Renal cortex interstitium (tissue), 11 donors: ENCODE results near the gene WDR76. TPM values are rescaled to one million over a fixed set of nuclear protein-coding genes. Genes with fewer than 3 reads are reported as not detected.
A peak's percentile ranks its signal among the peaks of the same experiment; 100 is the strongest.
"Not testable (repeated sequence)": the region's sequence is repeated elsewhere in the genome, so short reads cannot be mapped to it uniquely, and the experiment has no call there.

ENCODE experiments used
- DNase-seq, 11 donors: peaks; one replicate each; pipeline ENCODE4 v3.0.0-alpha.2; 2013; ENCODE audit warnings: low read depth in 9 of 11, low spot score in 4 of 11; ENCODE audit errors: extremely low read depth in 1 of 11
- polyA plus RNA-seq, 3 donors: library from polyadenylated mRNA; unstranded; fragments of 120-200 nt; gene quantifications; one replicate each; pipeline ENCODE4 v1.2.1, GENCODE V29; 2013; ENCODE audit not compliant: insufficient read length in 3 of 3

Gene WDR76
- polyA plus RNA-seq, 3 donors: 12.2 to 18.1 (median 16.7) TPM

GRCh38 chr15:43808435-43808950, 18.3 kb upstream of the WDR76 start:
- DNase-seq: no peak

- DNase-seq: no peak
These were observed 17.7 kb upstream of the WDR76 start for GRCh38 chr15:43808960-43809678.

- DNase-seq: not testable (repeated sequence)
These were observed 11.7 kb upstream of the WDR76 start for GRCh38 chr15:43815064-43815463.

DNA sequence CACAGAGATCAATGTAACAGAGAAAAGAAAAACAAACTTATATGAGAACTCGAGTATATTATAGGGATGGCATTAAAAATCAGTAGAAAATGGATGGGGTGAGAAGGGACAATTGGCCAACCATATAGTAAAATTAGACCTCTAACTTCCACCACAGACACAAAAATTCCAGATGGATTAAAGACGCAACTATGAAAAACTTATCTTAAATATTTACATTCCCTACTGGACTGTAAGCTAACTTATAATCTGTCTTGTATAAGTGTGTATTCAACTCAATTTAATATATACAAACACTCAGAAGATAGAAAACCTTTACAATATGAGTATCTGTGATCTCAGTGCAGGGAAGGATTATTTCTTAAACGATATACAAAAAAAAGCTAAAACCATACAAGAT, 5.3 kb upstream of the WDR76 start:
- no peak for DNase-seq

DNA sequence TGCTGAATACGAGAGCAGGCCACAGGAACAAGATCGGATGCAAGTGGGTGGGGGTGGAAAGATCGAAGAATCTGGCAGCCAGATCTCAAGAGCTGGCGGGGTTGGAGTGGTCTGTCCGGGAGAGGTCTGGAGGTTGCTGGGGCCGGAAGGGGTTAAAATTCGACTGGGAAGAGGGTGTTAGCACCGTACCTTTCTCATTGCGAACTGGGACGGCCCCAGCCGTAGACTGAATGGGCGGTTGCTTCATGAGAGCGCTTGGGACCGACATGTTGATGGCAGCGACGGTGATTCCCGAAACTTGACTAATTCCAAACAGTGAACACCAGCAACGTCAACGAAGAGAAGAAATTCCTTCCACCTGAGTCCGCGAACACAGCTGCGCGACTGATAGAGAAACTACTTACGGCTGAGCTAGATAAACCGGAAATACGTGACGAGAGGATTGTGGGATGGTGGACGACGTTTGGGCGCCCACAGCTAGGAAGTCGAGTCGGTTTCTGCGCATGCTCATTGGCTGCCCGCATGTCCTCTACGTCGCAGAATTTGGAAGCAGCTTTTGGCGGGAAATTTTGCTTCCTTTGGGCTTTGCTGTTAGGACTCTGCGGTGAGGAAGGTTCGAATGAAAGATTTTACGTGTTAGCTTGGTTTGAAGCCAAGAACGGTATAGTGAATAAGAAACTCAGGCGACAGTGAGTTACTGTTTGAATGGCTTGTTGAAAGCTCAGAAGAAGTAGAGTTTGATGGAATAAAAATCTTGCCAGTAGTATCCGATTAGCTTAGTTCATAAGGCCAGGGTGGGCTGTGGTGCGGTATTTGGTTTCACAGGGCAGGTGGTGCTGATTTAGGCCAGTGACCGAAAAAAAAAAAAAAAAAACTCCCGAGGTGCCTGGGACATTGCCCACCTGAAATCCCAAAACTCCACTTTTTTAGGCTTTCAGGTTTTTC, 2.2 kb upstream of the WDR76 start, which contains the start of gene MFAP1:
Gene MFAP1 (minus strand): TSS at position 389 of the 945 bp plus-strand sequence. CDS start 121 bp downstream, at position 268.
- DNase-seq: peak; percentile 88 to 96 (median 91)

GRCh38 chr15:43825305-43825704, 1.5 kb upstream of the WDR76 start:
- DNase-seq: not testable (repeated sequence)

- no peak for DNase-seq
These were observed 734 bp upstream of the WDR76 start for GRCh38 chr15:43826029-43826507.

- DNase-seq: no peak
These were observed 1.4 kb downstream of the WDR76 start for GRCh38 chr15:43828061-43828657.

- not testable (repeated sequence) for DNase-seq
These were observed 3.2 kb downstream of the WDR76 start for GRCh38 chr15:43829951-43830540.

GRCh38 chr15:43830691-43831275, 4.0 kb downstream of the WDR76 start:
- DNase-seq: not testable (repeated sequence)

DNA sequence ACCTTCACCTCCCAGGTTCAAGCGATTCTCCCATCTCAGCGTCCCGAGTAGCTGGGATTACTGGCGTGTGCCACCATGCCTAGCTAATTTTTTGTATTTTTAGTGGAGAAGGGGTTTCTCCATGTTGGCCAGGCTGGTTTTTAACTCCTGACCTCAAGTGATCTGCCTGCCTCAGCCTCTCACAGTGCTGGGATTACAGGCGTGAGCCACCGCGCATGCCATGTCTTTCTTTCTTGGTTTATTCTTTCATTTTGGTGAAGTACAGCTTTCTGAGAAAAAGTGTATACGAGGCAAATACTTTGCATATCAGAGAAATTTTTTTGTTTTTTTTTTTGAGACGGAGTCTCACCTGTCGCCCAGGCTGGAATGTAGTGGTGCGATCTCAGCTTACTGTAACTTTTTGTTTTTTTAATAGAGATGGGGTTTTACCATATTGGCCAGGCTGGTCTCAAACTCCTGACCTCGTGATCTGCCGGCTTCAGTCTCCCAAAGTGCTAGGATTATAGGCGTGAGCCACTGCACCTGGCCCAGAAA, 4.8 kb downstream of the WDR76 start:
- DNase-seq: not testable (repeated sequence)

DNA sequence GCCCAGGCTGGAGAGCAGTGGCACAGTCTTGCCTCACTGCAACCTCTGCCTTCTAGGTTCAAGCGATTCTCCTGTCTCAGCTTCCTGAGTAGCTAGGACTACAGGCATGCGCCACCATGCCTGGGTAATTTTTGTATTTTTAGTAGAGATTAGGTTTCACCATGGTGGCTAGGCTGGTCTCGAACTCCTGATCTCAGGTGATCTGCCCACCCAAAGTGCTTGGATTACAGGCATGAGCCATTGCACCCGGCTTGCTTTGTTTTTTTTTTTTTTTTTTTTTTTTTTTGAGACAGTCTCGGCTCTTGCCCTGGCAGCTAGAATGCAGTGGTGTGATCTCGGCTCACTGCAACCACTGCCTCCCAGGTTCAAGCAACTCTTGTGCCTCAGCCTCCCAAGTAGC, 5.7 kb downstream of the WDR76 start:
- not testable (repeated sequence) for DNase-seq

- DNase-seq: no peak
These were observed 18.6 kb downstream of the WDR76 start for GRCh38 chr15:43845421-43845820.

- DNase-seq: no peak
These were observed 24.4 kb downstream of the WDR76 start for GRCh38 chr15:43851251-43851650.

DNA sequence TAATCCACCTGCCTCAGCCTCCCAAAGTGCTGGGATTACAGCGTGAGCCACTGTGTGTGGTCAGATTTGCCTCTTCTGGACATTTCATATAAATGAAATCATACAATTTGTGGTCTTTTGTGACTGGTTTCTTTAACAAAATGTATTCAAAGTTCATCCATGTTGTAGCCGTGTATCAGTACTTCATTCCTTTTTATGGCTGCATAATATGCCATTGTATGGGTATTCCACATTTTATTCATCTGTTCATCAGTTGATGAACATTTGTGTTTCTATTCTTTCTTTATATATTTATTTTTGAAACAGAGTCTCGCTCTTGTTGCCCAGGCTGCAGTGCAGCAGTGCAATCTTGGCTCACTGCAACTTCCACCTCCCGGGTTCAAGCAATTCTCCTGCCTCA, 25.8 kb downstream of the WDR76 start:
- no peak for DNase-seq

DNA sequence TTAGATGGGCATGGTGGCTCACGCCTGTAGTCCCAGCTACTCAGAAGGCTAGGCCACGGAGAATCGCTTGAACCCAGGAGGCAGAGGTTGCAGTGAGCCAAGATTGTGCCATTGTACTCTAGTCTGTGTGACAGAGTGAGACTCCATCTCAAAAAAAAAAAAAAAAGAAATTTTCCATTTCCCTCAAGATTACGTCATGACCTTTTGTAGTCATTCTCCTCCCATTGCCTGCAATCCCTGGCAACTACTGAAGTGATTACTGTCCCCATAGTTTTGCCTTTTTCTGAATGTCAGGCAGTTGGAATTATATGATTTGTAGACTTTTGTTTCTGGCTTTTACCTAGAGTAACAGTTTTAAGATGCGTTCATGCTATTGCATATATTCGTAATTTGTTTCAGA, 28.0 kb downstream of the WDR76 start:
- no peak for DNase-seq

DNA sequence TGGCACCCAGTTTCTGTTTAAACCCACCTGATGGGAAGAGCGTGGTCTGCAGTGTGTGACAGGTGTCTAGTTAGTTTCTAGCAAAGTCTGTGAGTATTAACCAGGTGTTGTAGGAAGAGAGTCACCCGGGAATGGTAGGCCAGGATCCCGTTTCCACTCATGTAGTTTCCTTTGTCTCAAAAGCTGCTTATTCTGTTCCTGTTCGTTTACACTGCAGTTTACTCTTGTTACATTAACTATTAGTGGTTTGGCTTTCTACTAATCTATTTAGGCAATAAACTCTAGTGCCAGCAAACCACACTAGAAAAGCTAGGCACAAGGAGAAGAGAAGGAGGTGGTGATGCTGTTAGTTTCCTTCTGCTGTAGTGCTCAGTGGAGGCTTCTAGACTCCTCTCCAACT, 32.7 kb downstream of the WDR76 start:
- no peak for DNase-seq

- DNase-seq: not testable (repeated sequence)
These were observed 39.8 kb downstream of the WDR76 start for GRCh38 chr15:43866636-43867035.
